A549 (cell line): Measurements from ENCODE around the gene MCM7.

Source experiments
- BHLHE40 ChIP-seq: IDR thresholded peaks from 2 replicates; pipeline ENCODE4 v1.6.1; 2012; ENCODE audit warnings: low read depth, low read length, inconsistent platforms
- CEBPB ChIP-seq, 2 experiments: fragments of >200 bp in 1 of 2; sonication (Bioruptor Twin) in 1 of 2; formaldehyde crosslinking in 1 of 2; IDR thresholded peaks; 2 replicates each; pipeline ENCODE4 v1.6.1; 2012 to 2016
- CHD2 ChIP-seq: fragments of 150-350 bp; IDR thresholded peaks from 2 replicates; pipeline ENCODE4 v1.6.1; 2014; ENCODE audit warnings: low read length; ENCODE audit not compliant: partially characterized antibody
- EHF ChIP-seq: fragments of 250-450 bp; sonication (Bioruptor Pico); IDR thresholded peaks from 2 replicates; pipeline ENCODE4 v1.5.0; 2020; ENCODE audit warnings: mild to moderate bottlenecking
- EP300 ChIP-seq, 2 experiments: fragments of >200 bp; sonication (Bioruptor Twin); formaldehyde crosslinking; IDR thresholded peaks; 2 replicates in 1 of 2; 3 replicates in 1 of 2; pipeline ENCODE4 v1.6.1; 2016 to 2017
- POLR2A ChIP-seq: IDR thresholded peaks from 2 replicates; pipeline ENCODE4 v1.6.1; 2012; ENCODE audit warnings: mild to moderate bottlenecking, low read length
- TP53 ChIP-seq: fragments of 250-450 bp; sonication (Bioruptor Pico); IDR thresholded peaks from 2 replicates; pipeline ENCODE4 v1.5.0; 2021; ENCODE audit warnings: mild to moderate bottlenecking, moderate library complexity
- TF ChIP-seq, protein P1 (sequence below): fragments of >200 bp; sonication (Bioruptor Twin); formaldehyde crosslinking; IDR thresholded peaks from 3 replicates; pipeline ENCODE4 v1.5.1; 2016

DNA sequence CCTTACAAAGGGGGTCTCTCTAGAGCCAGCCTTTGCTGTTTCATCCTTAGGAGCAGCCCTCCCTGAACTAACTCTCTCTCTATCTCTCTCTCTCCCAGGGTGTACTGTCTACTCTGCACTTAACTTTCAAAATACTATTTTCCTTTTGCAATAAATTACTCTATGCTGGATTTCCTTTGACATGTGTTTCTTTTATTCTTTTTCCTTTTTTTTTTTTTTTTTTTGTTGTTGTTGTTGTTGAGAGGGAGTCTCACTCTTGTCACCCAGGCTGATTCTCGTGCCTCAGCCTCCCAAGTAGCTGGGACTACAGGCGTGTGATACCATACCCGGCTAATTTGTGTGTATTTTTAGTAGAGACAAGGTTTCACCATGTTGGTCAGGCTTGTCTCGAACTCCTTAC lies 18.2 kb downstream of the MCM7 start:
- TF ChIP-seq EHF (CRISPR knock-in tag): no peak
- no peak for TF ChIP-seq CHD2
- no peak for TF ChIP-seq EP300 (IDR thresholded peaks at IDR 0.05)
- no peak for TF ChIP-seq CEBPB (IDR thresholded peaks at IDR 0.05)
- TF ChIP-seq, protein P1, sequence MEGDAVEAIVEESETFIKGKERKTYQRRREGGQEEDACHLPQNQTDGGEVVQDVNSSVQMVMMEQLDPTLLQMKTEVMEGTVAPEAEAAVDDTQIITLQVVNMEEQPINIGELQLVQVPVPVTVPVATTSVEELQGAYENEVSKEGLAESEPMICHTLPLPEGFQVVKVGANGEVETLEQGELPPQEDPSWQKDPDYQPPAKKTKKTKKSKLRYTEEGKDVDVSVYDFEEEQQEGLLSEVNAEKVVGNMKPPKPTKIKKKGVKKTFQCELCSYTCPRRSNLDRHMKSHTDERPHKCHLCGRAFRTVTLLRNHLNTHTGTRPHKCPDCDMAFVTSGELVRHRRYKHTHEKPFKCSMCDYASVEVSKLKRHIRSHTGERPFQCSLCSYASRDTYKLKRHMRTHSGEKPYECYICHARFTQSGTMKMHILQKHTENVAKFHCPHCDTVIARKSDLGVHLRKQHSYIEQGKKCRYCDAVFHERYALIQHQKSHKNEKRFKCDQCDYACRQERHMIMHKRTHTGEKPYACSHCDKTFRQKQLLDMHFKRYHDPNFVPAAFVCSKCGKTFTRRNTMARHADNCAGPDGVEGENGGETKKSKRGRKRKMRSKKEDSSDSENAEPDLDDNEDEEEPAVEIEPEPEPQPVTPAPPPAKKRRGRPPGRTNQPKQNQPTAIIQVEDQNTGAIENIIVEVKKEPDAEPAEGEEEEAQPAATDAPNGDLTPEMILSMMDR: no peak
- TF ChIP-seq BHLHE40: no peak
- no peak for TF ChIP-seq TP53 (CRISPR knock-in tag)
- TF ChIP-seq POLR2A: no peak
